Bronchial smooth muscle cell (primary cell): ENCODE measurements around the gene ANKRD7. TPM values are rescaled to one million over a fixed set of nuclear protein-coding genes. Genes with fewer than 3 reads are reported as not detected.

Experiments used
- total RNA-seq: library from RNA; depleted of rRNA; stranded (reverse); fragments of >200 nt; gene quantifications from 2 replicates; pipeline ENCODE4 v1.2.1, GENCODE V29; 2014

ANKRD7 gene
- total RNA-seq, result 1.6 and 2.0 TPM in 2 replicates

GRCh38 chr7:118224521-118224920 lies at the start of gene ANKRD7:
ANKRD7 (plus strand) TSS chr7:118224704; CDS start chr7:118224831, 127 bp downstream.

GRCh38 chr7:118183786-118184564 lies 40.5 kb upstream of the ANKRD7 start, which contains the start of gene LSM8:
LSM8 (plus strand) TSS chr7:118184164; CDS start chr7:118184224, 60 bp downstream.

Other genes with a start within 250 kb of the ANKRD7 start
- gene LSM8, start 40.5 kb upstream of the ANKRD7 start, total RNA-seq, result 32.5 and 36.9 TPM in 2 replicates